K562 (cell line): ENCODE data around the gene ZNF610. TPM values are rescaled to one million over a fixed set of nuclear protein-coding genes. Genes with fewer than 3 reads are reported as not detected.

Source experiments
- ATAC-seq: fragments of 200-7000 bp; cut with Tn5 transposase; 3 replicates; pipeline ENCODE4 v1.9.1; 2020; ENCODE audit warnings: moderate library complexity
- BruUV-seq: library from RNA; stranded (reverse); fragments of 400-500 nt; replicated peaks from 2 replicates; lab custom pipeline; 2021; lab: Mats Ljungman, UMichigan
- CTCF ChIA-PET: fragments of 300-600 bp; formaldehyde crosslinking; extraction: SDS; loops from one replicate; lab custom pipeline; 2021; ENCODE audit warnings: low intra/inter-chr PET ratio; lab: Yijun Ruan, JAX
- POLR2A ChIA-PET: fragments of 300-600, 350-650 bp; sonication (Branson Sonifier 250); formaldehyde crosslinking; extraction: SDS; loops from one replicate; lab custom pipeline; 2021; ENCODE audit warnings: antibody characterized with exemption, inconsistent platforms; lab: Yijun Ruan, JAX
- DNase-seq, 4 experiments: peaks; one replicate each; pipeline versions ENCODE4 v3.0.0 to v3.0.0-alpha.2; 2011 to 2018; ENCODE audit warnings: low spot score in 3 of 4, mixed read lengths in 3 of 4; ENCODE audit errors: extremely low read depth in 1 of 4
- FAIRE-seq: peaks from 2 replicates; lab custom pipeline; 2011; peaks lifted over from hg19 to GRCh38; lab: Jason Lieb, UNC
- H2AFZ ChIP-seq: 2 replicates; pipeline ENCODE4 v1.6.0; 2011; ENCODE audit warnings: low read depth, low read length, control low read depth, inconsistent platforms
- H3K27ac ChIP-seq: fragments of 200-600 bp; 3 replicates; pipeline ENCODE4 v1.8.0; 2011; ENCODE audit warnings: low read depth, mild to moderate bottlenecking, control low read depth, inconsistent platforms, low read length, moderate library complexity, mixed read lengths; ENCODE audit errors: extremely low read depth
- H3K27me3 ChIP-seq, 2 experiments: fragments of 300-600 bp in 1 of 2; 2 replicates in 1 of 2; 3 replicates in 1 of 2; pipeline versions ENCODE4 v1.6.0 to v1.8.0; 2011; ENCODE audit warnings: inconsistent platforms in 2 of 2, low read length in 2 of 2, mild to moderate bottlenecking in 1 of 2, mixed read lengths in 1 of 2, moderate library complexity in 1 of 2; ENCODE audit not compliant: control insufficient read depth in 2 of 2, insufficient read depth in 2 of 2
- H3K36me3 ChIP-seq: fragments of 300-600 bp; 3 replicates; pipeline ENCODE4 v1.8.0; 2011; ENCODE audit warnings: mild to moderate bottlenecking, low read length, inconsistent platforms; ENCODE audit not compliant: control insufficient read depth, insufficient read depth
- H3K4me1 ChIP-seq, 2 experiments: fragments of 200-600 bp in 1 of 2; replicated peaks in 1 of 2; 2 replicates in 1 of 2; 3 replicates in 1 of 2; pipeline versions ENCODE4 v1.5.1 to v1.8.0; 2011; ENCODE audit warnings: inconsistent platforms in 2 of 2, low read length in 2 of 2, mild to moderate bottlenecking in 1 of 2, mixed read lengths in 1 of 2, moderate library complexity in 1 of 2; ENCODE audit not compliant: control insufficient read depth in 2 of 2, insufficient read depth in 2 of 2
- H3K4me2 ChIP-seq: 2 replicates; pipeline ENCODE4 v1.6.1; 2011; ENCODE audit warnings: low read length, control low read depth, inconsistent platforms, mixed read lengths; ENCODE audit not compliant: insufficient read depth
- H3K4me3 ChIP-seq: fragments of 200-600 bp; sonication (generic), shearing (Covaris generic); 2 replicates; pipeline ENCODE4 v1.5.1; 2016; ENCODE audit warnings: control low read depth, inconsistent platforms
- H3K79me2 ChIP-seq: fragments of 200-600 bp; 3 replicates; pipeline ENCODE4 v1.8.0; 2011; ENCODE audit warnings: low read length, inconsistent platforms; ENCODE audit not compliant: control insufficient read depth, insufficient read depth
- H3K9ac ChIP-seq, 2 experiments: 2 replicates each; pipeline versions ENCODE4 v1.6.0 to v1.6.1; 2011; ENCODE audit warnings: low read depth in 2 of 2, low read length in 2 of 2, control low read depth in 1 of 2, inconsistent platforms in 1 of 2, mild to moderate bottlenecking in 1 of 2, mixed read lengths in 1 of 2; ENCODE audit not compliant: insufficient read depth in 1 of 2
- H3K9me1 ChIP-seq: one replicate; pipeline ENCODE4 v1.6.0; 2011; ENCODE audit warnings: inconsistent platforms, mild to moderate bottlenecking, low read length, moderate library complexity; ENCODE audit not compliant: control insufficient read depth, insufficient read depth
- H3K9me3 ChIP-seq: replicated peaks from 2 replicates; pipeline ENCODE4 v1.5.1; 2011; ENCODE audit warnings: low read depth, low read length, inconsistent platforms; ENCODE audit not compliant: control insufficient read depth, insufficient read depth
- H4K20me1 ChIP-seq: replicated peaks from 2 replicates; pipeline ENCODE4 v1.6.1; 2011; ENCODE audit warnings: low read length, inconsistent platforms, mixed read lengths; ENCODE audit not compliant: control insufficient read depth, insufficient read depth
- MAFG ChIP-seq: fragments of 450-650 bp; conservative IDR thresholded peaks from 2 replicates; pipeline ENCODE4 v1.6.1; 2016; ENCODE audit warnings: missing genetic modification characterization, missing compliant biosample characterization
- PRMT5 ChIP-seq: sonication (generic); formaldehyde crosslinking; IDR thresholded peaks from 2 replicates; pipeline ENCODE4 v1.5.0; 2020; ENCODE audit warnings: missing genetic modification reagents
- ZC3H8 ChIP-seq: fragments of 450-650 bp; IDR thresholded peaks from 2 replicates; pipeline ENCODE4 v1.6.1; 2017
- ZKSCAN1 ChIP-seq: fragments of 150-350 bp; IDR thresholded peaks from 2 replicates; pipeline ENCODE4 v1.6.1; 2016; ENCODE audit warnings: low read depth, low read length
- ZNF324 ChIP-seq: fragments of 250-450 bp; sonication (Bioruptor Pico); IDR thresholded peaks from 2 replicates; pipeline ENCODE4 v1.4.0; 2020; ENCODE audit warnings: mild to moderate bottlenecking
- WGBS: fragments of 100-300 bp; shearing (Covaris generic); methylation state at CpG from one replicate; pipeline ENCODE4 v1.1.6; 2016; ENCODE audit warnings: low coverage, mixed read lengths; ENCODE audit not compliant: insufficient coverage; ENCODE audit errors: missing lambda C conversion rate; 5-methylcytosine and 5-hydroxymethylcytosine counted together
- in situ Hi-C: fragments of 300-500 bp; cut with MboI; formaldehyde crosslinking; loops from 4 replicates; pipeline ENCODE4 v1.15.0; 2018; ENCODE audit warnings: inconsistent platforms, mixed read lengths
- intact Hi-C: fragments of 100-400 bp; cut with micrococcal nuclease; formaldehyde crosslinking; loops from 2 replicates; pipeline ENCODE4 v1.14.2; 2022
- polyA plus RNA-seq, 8 experiments: library from polyadenylated mRNA; depleted of rRNA in 4 of 8; stranded (reverse) in 5 of 8; unstranded in 3 of 8; fragments of >200 nt; fragmentation: Nextera tagmentation in 2 of 8; fragmentation: Illumina TruSeq in 1 of 8; extraction: Ambion mirVana in 2 of 8; extraction: Trizol in 1 of 8; gene quantifications; 2 replicates each; pipeline versions ENCODE4 v1.2.1 to v1.2.3, GENCODE V29; 2011 to 2014; ENCODE audit warnings: inconsistent platforms in 1 of 8, missing spikeins in 1 of 8
- small RNA-seq: library from RNA; depleted of rRNA; stranded (forward); fragments of <200 nt; gene quantifications from one replicate; pipeline ENCODE3, GENCODE V24; 2014
- total RNA-seq, 7 experiments: library from RNA; depleted of rRNA in 6 of 7; stranded (reverse); fragments of >200 nt in 6 of 7; fragmentation: Illumina TruSeq in 2 of 7; extraction: Trizol in 2 of 7; gene quantifications; 2 replicates each; pipeline versions ENCODE4 v1.2.1 to v1.2.3, GENCODE V29; 2011 to 2021; ENCODE audit warnings: low replicate concordance in 1 of 7

Gene ZNF610
- total and polyA plus RNA-seq, 9 of the 15 experiments (the other 6 are each of a cell fraction or from before 2014, with no cell fraction given), result not detected

GRCh38 chr19:52415711-52416110, 79.7 kb downstream of the ZNF610 start:
- no TSS peak for BruUV-seq
- H3K27me3 ChIP-seq, result no peaks in the 10 kb centered on the region
- no peak overlapping the region for H3K4me2 ChIP-seq
- FAIRE-seq (no peak), ATAC-seq (no peak), DNase-seq (no peak)
- H3K9ac ChIP-seq, result no peak overlapping the region
- intact Hi-C loops (no loop called here), in situ Hi-C loops (no loop called here)
- no peaks in the 10 kb centered on the region for H4K20me1 ChIP-seq
- no peaks in the 10 kb centered on the region for H3K79me2 ChIP-seq
- 2% methylated on average over 5 of the region's 5 CpGs for WGBS
- H3K9me3 ChIP-seq, result no peaks in the 10 kb centered on the region; the same call in 1 of the 2 replicates
- H3K4me3 ChIP-seq, result no peak overlapping the region
- H3K4me1 ChIP-seq, result no peaks in the 10 kb centered on the region
- no peak overlapping the region for H3K27ac ChIP-seq
- H2AFZ ChIP-seq, result no peak overlapping the region
- no peaks in the 10 kb centered on the region for H3K9me1 ChIP-seq
- no peaks in the 10 kb centered on the region for H3K36me3 ChIP-seq
- POLR2A ChIA-PET, result no interaction called here
- no peak for TF ChIP-seq ZC3H8
- TF ChIP-seq ZNF324 (CRISPR knock-in tag), result no peak
- no peak for TF ChIP-seq PRMT5 (CRISPR knock-in tag)
- no peak for TF ChIP-seq ZKSCAN1
- no peak for TF ChIP-seq MAFG
- CTCF ChIA-PET, result no interaction called here

Small RNAs within 50 kb of the gene (small RNA-seq; reads per million reads assigned to genes)
- not detected for gene AC010332.1

Other genes with a start within 250 kb of the ZNF610 start
Only the 7 nearest of the 12 such genes appear.
- gene PPP2R1A, start 146.2 kb upstream of the ZNF610 start, total RNA-seq (2014; rRNA removed), result 70.1 and 109 TPM in 2 replicates
- 57.1 and 82.6 TPM in 2 replicates for gene PPP2R1A, start 146.2 kb upstream of the ZNF610 start, total RNA-seq (2014; rRNA removed; fragmentation: Illumina TruSeq; extraction: Trizol)
- gene PPP2R1A, start 146.2 kb upstream of the ZNF610 start, total RNA-seq (2015; rRNA removed; fragmentation: Illumina TruSeq; extraction: Trizol), result 60.4 and 62.8 TPM in 2 replicates
- gene PPP2R1A, start 146.2 kb upstream of the ZNF610 start, total RNA-seq (2021), result 203 and 211 TPM in 2 replicates
- gene PPP2R1A, start 146.2 kb upstream of the ZNF610 start, polyA plus RNA-seq (2011; rRNA removed), result 76.1 and 136 TPM in 2 replicates
- gene PPP2R1A, start 146.2 kb upstream of the ZNF610 start, polyA plus RNA-seq (2014; fragmentation: Illumina TruSeq; extraction: Trizol), result 151 and 153 TPM in 2 replicates
- 10 to 100 TPM; 10.1 to 16.0 TPM for gene PPP2R1A, start 146.2 kb upstream of the ZNF610 start, polyA plus RNA-seq (2014; fragmentation: Nextera tagmentation; extraction: Ambion mirVana)
- gene PPP2R1A, start 146.2 kb upstream of the ZNF610 start, polyA plus RNA-seq (2014; rRNA removed), result 64.3 and 73.6 TPM in 2 replicates
- 6.7 and 7.9 TPM in 2 replicates for gene ZNF766, start 66.7 kb upstream of the ZNF610 start, total RNA-seq (2014; rRNA removed)
- gene ZNF766, start 66.7 kb upstream of the ZNF610 start, total RNA-seq (2014; rRNA removed; fragmentation: Illumina TruSeq; extraction: Trizol), result 21.2 and 26.4 TPM in 2 replicates
- 10.7 and 11.2 TPM in 2 replicates for gene ZNF766, start 66.7 kb upstream of the ZNF610 start, total RNA-seq (2015; rRNA removed; fragmentation: Illumina TruSeq; extraction: Trizol)
- 8.9 and 11.0 TPM in 2 replicates for gene ZNF766, start 66.7 kb upstream of the ZNF610 start, total RNA-seq (2021)
- 12.0 and 17.1 TPM in 2 replicates for gene ZNF766, start 66.7 kb upstream of the ZNF610 start, polyA plus RNA-seq (2011; rRNA removed)
- 15.5 and 18.5 TPM in 2 replicates for gene ZNF766, start 66.7 kb upstream of the ZNF610 start, polyA plus RNA-seq (2014; fragmentation: Illumina TruSeq; extraction: Trizol)
- 10 to 100 TPM in 1 of 2 experiments, 1 to 10 TPM in 1; 9.0 to 23.0 TPM for gene ZNF766, start 66.7 kb upstream of the ZNF610 start, polyA plus RNA-seq (2014; fragmentation: Nextera tagmentation; extraction: Ambion mirVana)
- gene ZNF766, start 66.7 kb upstream of the ZNF610 start, polyA plus RNA-seq (2014; rRNA removed), result 7.1 and 10.2 TPM in 2 replicates
- gene ZNF480, start 39.1 kb upstream of the ZNF610 start, total RNA-seq (2014; rRNA removed), result 10.4 and 13.1 TPM in 2 replicates
- gene ZNF480, start 39.1 kb upstream of the ZNF610 start, total RNA-seq (2014; rRNA removed; fragmentation: Illumina TruSeq; extraction: Trizol), result 31.1 and 43.3 TPM in 2 replicates
- 17.8 and 18.7 TPM in 2 replicates for gene ZNF480, start 39.1 kb upstream of the ZNF610 start, total RNA-seq (2015; rRNA removed; fragmentation: Illumina TruSeq; extraction: Trizol)
- gene ZNF480, start 39.1 kb upstream of the ZNF610 start, total RNA-seq (2021), result 21.3 and 22.3 TPM in 2 replicates
- gene ZNF480, start 39.1 kb upstream of the ZNF610 start, polyA plus RNA-seq (2011; rRNA removed), result 8.1 and 19.5 TPM in 2 replicates
- 23.1 and 30.7 TPM in 2 replicates for gene ZNF480, start 39.1 kb upstream of the ZNF610 start, polyA plus RNA-seq (2014; fragmentation: Illumina TruSeq; extraction: Trizol)
- gene ZNF480, start 39.1 kb upstream of the ZNF610 start, polyA plus RNA-seq (2014; fragmentation: Nextera tagmentation; extraction: Ambion mirVana), result 10 to 100 TPM; 27.4 to 29.5 TPM
- gene ZNF480, start 39.1 kb upstream of the ZNF610 start, polyA plus RNA-seq (2014; rRNA removed), result 12.5 and 14.2 TPM in 2 replicates
- gene ZNF880, start 33.7 kb downstream of the ZNF610 start, total RNA-seq (2014; rRNA removed), result 0.29 TPM in 1 of 2 replicates, not detected in the other
- 0.41 and 0.51 TPM in 2 replicates for gene ZNF880, start 33.7 kb downstream of the ZNF610 start, total RNA-seq (2014; rRNA removed; fragmentation: Illumina TruSeq; extraction: Trizol)
- gene ZNF880, start 33.7 kb downstream of the ZNF610 start, total RNA-seq (2015; rRNA removed; fragmentation: Illumina TruSeq; extraction: Trizol), result 0.11 and 0.76 TPM in 2 replicates
- gene ZNF880, start 33.7 kb downstream of the ZNF610 start, total RNA-seq (2021), result 0.40 and 0.47 TPM in 2 replicates
- gene ZNF880, start 33.7 kb downstream of the ZNF610 start, polyA plus RNA-seq (2011; rRNA removed), result 0.17 TPM in 1 of 2 replicates, not detected in the other
- gene ZNF880, start 33.7 kb downstream of the ZNF610 start, polyA plus RNA-seq (2014; fragmentation: Illumina TruSeq; extraction: Trizol), result 0.15 and 1.2 TPM in 2 replicates
- 1 to 10 TPM in 1 of 2 experiments, under 1 TPM in 1; 0.79 to 1.9 TPM for gene ZNF880, start 33.7 kb downstream of the ZNF610 start, polyA plus RNA-seq (2014; fragmentation: Nextera tagmentation; extraction: Ambion mirVana)
- 1.0 and 2.3 TPM in 2 replicates for gene ZNF880, start 33.7 kb downstream of the ZNF610 start, polyA plus RNA-seq (2014; rRNA removed)
- 1.5 and 2.2 TPM in 2 replicates for gene ZNF528, start 61.6 kb downstream of the ZNF610 start, total RNA-seq (2014; rRNA removed)
- gene ZNF528, start 61.6 kb downstream of the ZNF610 start, total RNA-seq (2014; rRNA removed; fragmentation: Illumina TruSeq; extraction: Trizol), result 3.9 and 4.2 TPM in 2 replicates
- 2.4 and 2.6 TPM in 2 replicates for gene ZNF528, start 61.6 kb downstream of the ZNF610 start, total RNA-seq (2015; rRNA removed; fragmentation: Illumina TruSeq; extraction: Trizol)
- gene ZNF528, start 61.6 kb downstream of the ZNF610 start, total RNA-seq (2021), result 1.4 and 2.0 TPM in 2 replicates
- 0.87 and 1.5 TPM in 2 replicates for gene ZNF528, start 61.6 kb downstream of the ZNF610 start, polyA plus RNA-seq (2011; rRNA removed)
- 2.3 and 2.6 TPM in 2 replicates for gene ZNF528, start 61.6 kb downstream of the ZNF610 start, polyA plus RNA-seq (2014; fragmentation: Illumina TruSeq; extraction: Trizol)
- 1 to 10 TPM; 1.2 to 2.4 TPM for gene ZNF528, start 61.6 kb downstream of the ZNF610 start, polyA plus RNA-seq (2014; fragmentation: Nextera tagmentation; extraction: Ambion mirVana)
- gene ZNF528, start 61.6 kb downstream of the ZNF610 start, polyA plus RNA-seq (2014; rRNA removed), result 1.6 and 2.6 TPM in 2 replicates
- 0.24 TPM in 1 of 2 replicates, not detected in the other for gene ZNF534, start 92.9 kb downstream of the ZNF610 start, total RNA-seq (2014; rRNA removed)
- gene ZNF534, start 92.9 kb downstream of the ZNF610 start, total RNA-seq (2014; rRNA removed; fragmentation: Illumina TruSeq; extraction: Trizol), result 0.33 and 0.54 TPM in 2 replicates
- gene ZNF534, start 92.9 kb downstream of the ZNF610 start, total RNA-seq (2015; rRNA removed; fragmentation: Illumina TruSeq; extraction: Trizol), result 0.25 and 0.34 TPM in 2 replicates
- gene ZNF534, start 92.9 kb downstream of the ZNF610 start, total RNA-seq (2021), result 0.29 and 0.40 TPM in 2 replicates
- gene ZNF534, start 92.9 kb downstream of the ZNF610 start, polyA plus RNA-seq (2011; rRNA removed), result 0.08 TPM in 2 replicates
- gene ZNF534, start 92.9 kb downstream of the ZNF610 start, polyA plus RNA-seq (2014; fragmentation: Illumina TruSeq; extraction: Trizol), result 0.19 and 0.46 TPM in 2 replicates
- under 1 TPM; 0.15 to 0.24 TPM for gene ZNF534, start 92.9 kb downstream of the ZNF610 start, polyA plus RNA-seq (2014; fragmentation: Nextera tagmentation; extraction: Ambion mirVana)
- 0.20 TPM in 1 of 2 replicates, not detected in the other for gene ZNF534, start 92.9 kb downstream of the ZNF610 start, polyA plus RNA-seq (2014; rRNA removed)
- 0.04 and 0.05 TPM in 2 replicates for gene ZNF578, start 117.3 kb downstream of the ZNF610 start, total RNA-seq (2014; rRNA removed)
- 0.29 TPM in 2 replicates for gene ZNF578, start 117.3 kb downstream of the ZNF610 start, total RNA-seq (2014; rRNA removed; fragmentation: Illumina TruSeq; extraction: Trizol)
- 0.04 and 0.25 TPM in 2 replicates for gene ZNF578, start 117.3 kb downstream of the ZNF610 start, total RNA-seq (2015; rRNA removed; fragmentation: Illumina TruSeq; extraction: Trizol)
- 0.29 TPM in 1 of 2 replicates, not detected in the other for gene ZNF578, start 117.3 kb downstream of the ZNF610 start, total RNA-seq (2021)
- gene ZNF578, start 117.3 kb downstream of the ZNF610 start, polyA plus RNA-seq (2011; rRNA removed), result 0.07 and 0.15 TPM in 2 replicates
- 0.06 and 0.18 TPM in 2 replicates for gene ZNF578, start 117.3 kb downstream of the ZNF610 start, polyA plus RNA-seq (2014; fragmentation: Illumina TruSeq; extraction: Trizol)
- gene ZNF578, start 117.3 kb downstream of the ZNF610 start, polyA plus RNA-seq (2014; fragmentation: Nextera tagmentation; extraction: Ambion mirVana), result under 1 TPM; 0.10 to 0.17 TPM
- gene ZNF578, start 117.3 kb downstream of the ZNF610 start, polyA plus RNA-seq (2014; rRNA removed), result 0.12 and 0.28 TPM in 2 replicates